ENCODE data around the gene CSNK2A1.

CSNK2A1 gene

GRCh38 chr20:433300-433975 is 110.2 kb downstream of the CSNK2A1 start:
- TF ChIP-seq, protein P1, sequence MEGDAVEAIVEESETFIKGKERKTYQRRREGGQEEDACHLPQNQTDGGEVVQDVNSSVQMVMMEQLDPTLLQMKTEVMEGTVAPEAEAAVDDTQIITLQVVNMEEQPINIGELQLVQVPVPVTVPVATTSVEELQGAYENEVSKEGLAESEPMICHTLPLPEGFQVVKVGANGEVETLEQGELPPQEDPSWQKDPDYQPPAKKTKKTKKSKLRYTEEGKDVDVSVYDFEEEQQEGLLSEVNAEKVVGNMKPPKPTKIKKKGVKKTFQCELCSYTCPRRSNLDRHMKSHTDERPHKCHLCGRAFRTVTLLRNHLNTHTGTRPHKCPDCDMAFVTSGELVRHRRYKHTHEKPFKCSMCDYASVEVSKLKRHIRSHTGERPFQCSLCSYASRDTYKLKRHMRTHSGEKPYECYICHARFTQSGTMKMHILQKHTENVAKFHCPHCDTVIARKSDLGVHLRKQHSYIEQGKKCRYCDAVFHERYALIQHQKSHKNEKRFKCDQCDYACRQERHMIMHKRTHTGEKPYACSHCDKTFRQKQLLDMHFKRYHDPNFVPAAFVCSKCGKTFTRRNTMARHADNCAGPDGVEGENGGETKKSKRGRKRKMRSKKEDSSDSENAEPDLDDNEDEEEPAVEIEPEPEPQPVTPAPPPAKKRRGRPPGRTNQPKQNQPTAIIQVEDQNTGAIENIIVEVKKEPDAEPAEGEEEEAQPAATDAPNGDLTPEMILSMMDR (conservative IDR thresholded peaks at IDR 0.05; ENCODE audit: low read depth, low read length) = no peak
- H3K4me3 ChIP-seq (ENCODE audit: low read length) = no peak overlapping the region
- no peak for DNase-seq (ENCODE audit: low read depth)

- TF ChIP-seq, protein P1 (conservative IDR thresholded peaks at IDR 0.05; ENCODE audit: low read depth, low read length) = no peak
- DNase-seq (ENCODE audit: low read depth) = no peak
- H3K4me3 ChIP-seq (ENCODE audit: low read length) = no peak overlapping the region
Measured at GRCh38 chr20:432677-433299, 110.8 kb downstream of the CSNK2A1 start.

GRCh38 chr20:432208-432607 is 111.4 kb downstream of the CSNK2A1 start:
- DNase-seq (ENCODE audit: low read depth) = no peak
- no peak overlapping the region for H3K4me3 ChIP-seq (ENCODE audit: low read length)
- TF ChIP-seq, protein P1 (conservative IDR thresholded peaks at IDR 0.05; ENCODE audit: low read depth, low read length) = no peak

DNA sequence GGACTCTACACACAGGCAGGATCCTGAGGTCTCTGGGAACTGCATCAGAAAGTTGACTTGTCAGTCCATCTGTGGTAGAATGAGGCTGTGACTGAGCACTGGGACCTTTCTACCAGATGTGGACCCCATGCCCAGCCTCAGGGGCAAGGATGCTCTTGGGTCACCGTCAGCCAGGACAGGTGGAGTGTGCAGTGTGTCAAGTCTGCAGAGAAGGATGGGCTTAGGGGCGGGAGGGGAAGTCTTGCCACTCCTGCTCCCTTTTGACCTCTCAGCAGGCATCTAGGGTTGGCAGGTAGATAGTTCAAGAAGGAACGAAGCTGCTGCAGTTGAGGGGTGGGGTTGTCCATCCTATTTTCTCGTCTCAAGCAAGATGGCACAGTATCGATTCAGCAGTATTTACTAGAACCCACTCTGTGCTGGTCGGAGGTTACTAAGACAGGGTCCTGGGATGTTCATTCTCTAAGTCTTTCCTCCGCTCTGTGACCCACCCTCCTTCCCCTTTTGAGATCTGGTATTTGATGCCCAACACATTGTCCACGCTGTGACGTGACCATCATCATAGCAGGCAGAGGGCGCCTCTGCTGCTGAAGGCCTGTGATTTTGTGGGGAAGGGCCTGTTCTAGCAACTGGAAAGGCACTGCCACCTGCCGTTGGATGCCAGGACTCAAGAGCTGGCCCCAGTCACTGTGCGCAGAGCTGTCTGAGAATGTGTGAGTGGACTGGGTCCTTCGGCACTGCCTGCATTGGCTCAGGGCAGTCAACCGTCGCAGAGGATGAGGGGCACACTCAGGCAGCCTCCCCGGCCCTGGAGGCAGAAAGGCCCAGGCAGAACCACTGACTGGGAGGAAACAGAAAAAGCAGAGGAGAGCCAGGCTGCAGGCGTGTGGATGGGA is 112.3 kb downstream of the CSNK2A1 start:
- DNase-seq (ENCODE audit: low read depth) = peak; percentile 58
- no peak overlapping the region for H3K4me3 ChIP-seq (ENCODE audit: low read length)
- TF ChIP-seq, protein P1 (conservative IDR thresholded peaks at IDR 0.05; ENCODE audit: low read depth, low read length) = peak; percentile 83

DNA sequence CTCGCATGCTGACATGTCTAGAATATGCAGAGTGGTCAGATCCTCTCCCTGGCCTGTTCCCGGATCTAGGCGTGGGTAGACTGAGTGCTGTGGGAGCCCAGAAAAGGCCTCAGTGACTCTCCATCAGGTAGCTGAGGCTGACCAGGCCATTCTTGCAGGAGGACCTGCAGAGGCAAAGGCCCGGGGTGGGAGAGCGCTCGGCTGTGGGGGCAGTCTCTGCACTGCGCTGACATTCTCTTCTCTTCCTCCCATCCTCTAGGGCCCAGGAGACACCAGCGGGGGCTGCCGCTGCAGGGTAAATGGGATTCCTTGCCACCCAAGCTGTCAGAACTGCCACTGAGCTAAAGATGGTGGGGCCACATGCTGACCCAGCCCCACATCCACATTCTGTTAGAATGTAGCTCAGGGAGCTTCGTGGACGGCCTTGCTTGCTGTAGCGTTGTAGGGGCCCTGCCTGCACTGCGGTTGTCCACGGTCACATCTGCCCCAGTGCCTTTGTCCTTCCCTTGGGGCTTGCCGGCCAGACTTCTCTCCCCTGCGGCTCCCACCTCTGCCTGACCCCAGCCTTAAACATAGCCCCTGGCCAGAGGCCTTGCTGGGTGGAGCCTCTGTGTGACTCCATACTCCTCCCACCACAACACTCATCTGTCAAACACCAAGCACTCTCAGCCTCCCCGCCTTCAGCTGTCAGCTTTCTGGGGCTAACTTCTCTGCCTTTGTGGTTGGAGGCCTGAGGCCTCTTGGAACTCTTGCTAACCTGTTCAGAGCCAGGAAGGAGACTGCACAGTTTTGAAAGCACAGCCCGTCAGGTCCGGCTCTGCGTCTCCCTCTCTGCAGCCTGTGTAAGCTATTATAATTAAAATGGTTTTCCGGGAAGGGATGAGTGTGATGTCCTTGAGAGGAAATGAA is 113.2 kb downstream of the CSNK2A1 start:
- TF ChIP-seq, protein P1 (conservative IDR thresholded peaks at IDR 0.05; ENCODE audit: low read depth, low read length) = no peak
- H3K4me3 ChIP-seq (ENCODE audit: low read length) = no peak overlapping the region
- no peak for DNase-seq (ENCODE audit: low read depth)

- DNase-seq (ENCODE audit: low read depth) = no peak
- H3K4me3 ChIP-seq (ENCODE audit: low read length) = no peak overlapping the region
- TF ChIP-seq, protein P1 (conservative IDR thresholded peaks at IDR 0.05; ENCODE audit: low read depth, low read length) = no peak
Measured at GRCh38 chr20:428658-429200, 114.9 kb downstream of the CSNK2A1 start.

All from retinal pigment epithelial cell (primary cell).